ENCODE data around the gene TREML4. TPM values are rescaled to one million over a fixed set of nuclear protein-coding genes. Genes with fewer than 3 reads are reported as not detected.

Gene TREML4
- total RNA-seq, 4 donors from 2014 or later, result not detected

GRCh38 chr6:41197234-41197633, 30.9 kb upstream of the TREML4 start:
- H3K9me3 ChIP-seq, result no peaks in the 10 kb centered on the region
- no peak overlapping the region for H3K4me3 ChIP-seq
- no peak for TF ChIP-seq POLR2A (IDR thresholded peaks at IDR 0.05)
- no peak for TF ChIP-seq CTCF (IDR thresholded peaks at IDR 0.05 in 4 of 5, conservative IDR thresholded peaks at IDR 0.05 in 1 of 5)
- DNase-seq, result no peak
- intact Hi-C loops (cut with DNase I; ENCODE audit: low total_unique reads) (no loop called here), in situ Hi-C loops (cut with MboI; ENCODE audit: low sequenced_read_pairs in 4 of 4) (no loop called here)
- H3K27ac ChIP-seq, result no peak overlapping the region
- H3K4me1 ChIP-seq, result no peaks in the 10 kb centered on the region
- H3K36me3 ChIP-seq, result no peaks in the 10 kb centered on the region
- ATAC-seq, result no peak
- H3K27me3 ChIP-seq, result peaks cover 0 to 14% (median 0%) of the 10 kb centered on the region in 3 donors

- in situ Hi-C loops (cut with MboI; ENCODE audit: low sequenced_read_pairs in 4 of 4), result no loop called here
- no peak overlapping the region for H3K27ac ChIP-seq
- no peak for ATAC-seq
- H3K9me3 ChIP-seq, result no peaks in the 10 kb centered on the region
- no peaks in the 10 kb centered on the region for H3K36me3 ChIP-seq
- no peak overlapping the region for H3K4me3 ChIP-seq
- TF ChIP-seq POLR2A (IDR thresholded peaks at IDR 0.05) (no peak), CTCF (IDR thresholded peaks at IDR 0.05 in 4 of 5, conservative IDR thresholded peaks at IDR 0.05 in 1 of 5) (no peak)
- H3K27me3 ChIP-seq, result peaks cover 0 to 14% (median 0%) of the 10 kb centered on the region in 3 donors
- intact Hi-C loops (cut with DNase I; ENCODE audit: low total_unique reads), result no loop called here
- DNase-seq, result no peak
- no peaks in the 10 kb centered on the region for H3K4me1 ChIP-seq
These were observed 28.4 kb upstream of the TREML4 start for GRCh38 chr6:41199552-41200246.

GRCh38 chr6:41200296-41200900, 27.8 kb upstream of the TREML4 start:
- TF ChIP-seq CTCF (IDR thresholded peaks at IDR 0.05 in 4 of 5, conservative IDR thresholded peaks at IDR 0.05 in 1 of 5) (no peak), POLR2A (IDR thresholded peaks at IDR 0.05) (no peak)
- DNase-seq (no peak), ATAC-seq (no peak)
- no peaks in the 10 kb centered on the region for H3K36me3 ChIP-seq
- peaks cover 0 to 12% (median 0%) of the 10 kb centered on the region in 3 donors for H3K27me3 ChIP-seq
- H3K27ac ChIP-seq, result no peak overlapping the region
- in situ Hi-C loops (cut with MboI; ENCODE audit: low sequenced_read_pairs in 4 of 4), result no loop called here
- no peak overlapping the region for H3K4me3 ChIP-seq
- intact Hi-C loops (cut with DNase I; ENCODE audit: low total_unique reads), result no loop called here
- no peaks in the 10 kb centered on the region for H3K9me3 ChIP-seq
- H3K4me1 ChIP-seq, result no peaks in the 10 kb centered on the region

- no peaks in the 10 kb centered on the region for H3K9me3 ChIP-seq
- no peak within 1 kb of the TSS for H3K27ac ChIP-seq
- peaks cover 0 to 8% (median 0%) of the 10 kb centered on the region in 3 donors for H3K27me3 ChIP-seq
- no peaks in the 10 kb centered on the region for H3K36me3 ChIP-seq
- H3K4me3 ChIP-seq, result no peak within 1 kb of the TSS
- DNase-seq, result no peak
- TF ChIP-seq CTCF (IDR thresholded peaks at IDR 0.05 in 4 of 5, conservative IDR thresholded peaks at IDR 0.05 in 1 of 5) (no peak), POLR2A (IDR thresholded peaks at IDR 0.05) (no peak)
- ATAC-seq, result no peak
- no peaks in the 10 kb centered on the region for H3K4me1 ChIP-seq
- in situ Hi-C loops (cut with MboI; ENCODE audit: low sequenced_read_pairs in 4 of 4) (no loop called here), intact Hi-C loops (cut with DNase I; ENCODE audit: low total_unique reads) (no loop called here)
These were observed 27.0 kb upstream of the TREML4 start, which contains the start of gene TREML2 for GRCh38 chr6:41200901-41201763. TSS of gene TREML2 (minus strand) at chr6:41201149. CDS start at chr6:41201008, 141 bp downstream.
